Measurements from ENCODE around the gene MON1A. TPM values are rescaled to one million over a fixed set of nuclear protein-coding genes. Genes with fewer than 3 reads are reported as not detected.

Gene MON1A
- total and polyA plus RNA-seq, 3 donors from 2014 or later, result 16.4 to 23.9 (median 17.3) TPM

DNA sequence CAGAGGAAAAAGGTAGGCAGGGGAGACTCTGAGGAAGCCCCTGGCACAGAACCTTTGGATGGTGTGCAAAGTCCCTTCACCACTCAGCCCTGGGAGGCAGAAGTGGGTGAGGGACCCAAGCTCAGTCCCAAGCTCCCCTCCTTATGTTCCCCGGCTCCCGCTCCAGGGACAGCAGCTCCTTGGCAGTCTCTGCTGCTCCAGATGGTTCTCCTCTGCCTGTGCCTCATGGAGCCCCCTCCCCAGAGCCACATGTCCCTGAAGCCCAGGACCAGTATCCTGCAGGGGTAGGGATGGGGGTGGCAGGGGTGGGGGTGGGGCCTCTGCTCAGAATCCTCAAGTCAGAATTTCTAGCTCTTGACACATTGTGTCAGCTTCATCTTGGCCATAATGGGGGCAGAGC, 51.9 kb downstream of the MON1A start:
- Histone ChIP-seq H3K9me3 (no peaks in the 10 kb centered on the region), H3K4me1 (peaks cover 4% of the 10 kb centered on the region), H3K27me3 (no peaks in the 10 kb centered on the region), H3K36me3 (ENCODE audit: low read depth, missing control alignments) (no peaks in the 10 kb centered on the region), H3K27ac (no peak overlapping the region), H3K4me3 (no peak overlapping the region)
- no peak for TF ChIP-seq POLR2A (IDR thresholded peaks at IDR 0.05)
- TF ChIP-seq, protein P1, sequence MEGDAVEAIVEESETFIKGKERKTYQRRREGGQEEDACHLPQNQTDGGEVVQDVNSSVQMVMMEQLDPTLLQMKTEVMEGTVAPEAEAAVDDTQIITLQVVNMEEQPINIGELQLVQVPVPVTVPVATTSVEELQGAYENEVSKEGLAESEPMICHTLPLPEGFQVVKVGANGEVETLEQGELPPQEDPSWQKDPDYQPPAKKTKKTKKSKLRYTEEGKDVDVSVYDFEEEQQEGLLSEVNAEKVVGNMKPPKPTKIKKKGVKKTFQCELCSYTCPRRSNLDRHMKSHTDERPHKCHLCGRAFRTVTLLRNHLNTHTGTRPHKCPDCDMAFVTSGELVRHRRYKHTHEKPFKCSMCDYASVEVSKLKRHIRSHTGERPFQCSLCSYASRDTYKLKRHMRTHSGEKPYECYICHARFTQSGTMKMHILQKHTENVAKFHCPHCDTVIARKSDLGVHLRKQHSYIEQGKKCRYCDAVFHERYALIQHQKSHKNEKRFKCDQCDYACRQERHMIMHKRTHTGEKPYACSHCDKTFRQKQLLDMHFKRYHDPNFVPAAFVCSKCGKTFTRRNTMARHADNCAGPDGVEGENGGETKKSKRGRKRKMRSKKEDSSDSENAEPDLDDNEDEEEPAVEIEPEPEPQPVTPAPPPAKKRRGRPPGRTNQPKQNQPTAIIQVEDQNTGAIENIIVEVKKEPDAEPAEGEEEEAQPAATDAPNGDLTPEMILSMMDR (IDR thresholded peaks at IDR 0.05), result no peak
- WGBS, 2 donors, result 71% methylated on average over 2 of the region's 2 CpGs; no CpG with 5 or more reads in 1 of the 2 donors
- intact Hi-C loops (cut with DNase I; ENCODE audit: low total_unique reads), result no loop called here
- no peak for DNase-seq

DNA sequence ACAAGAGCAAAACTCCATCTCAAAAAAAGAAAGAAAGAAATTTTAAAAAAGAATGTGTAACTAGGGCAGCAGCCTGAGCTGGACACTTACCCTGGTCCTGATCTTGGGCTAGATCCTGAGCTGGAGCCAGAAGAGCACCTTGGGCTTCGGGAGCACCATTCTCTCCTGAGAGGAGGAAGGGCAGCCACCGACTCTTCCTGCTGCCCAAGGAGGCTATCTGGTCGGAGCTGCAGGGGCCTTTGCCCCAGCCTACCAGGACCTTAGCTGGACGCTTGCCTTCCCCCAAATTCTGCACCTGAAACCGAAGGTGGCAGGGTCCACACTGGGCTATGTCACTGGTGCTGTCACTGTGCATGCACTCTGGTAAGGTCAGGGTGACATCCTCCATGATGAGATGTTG, 53.0 kb downstream of the MON1A start:
- no peaks in the 10 kb centered on the region for H3K27me3 ChIP-seq

DNA sequence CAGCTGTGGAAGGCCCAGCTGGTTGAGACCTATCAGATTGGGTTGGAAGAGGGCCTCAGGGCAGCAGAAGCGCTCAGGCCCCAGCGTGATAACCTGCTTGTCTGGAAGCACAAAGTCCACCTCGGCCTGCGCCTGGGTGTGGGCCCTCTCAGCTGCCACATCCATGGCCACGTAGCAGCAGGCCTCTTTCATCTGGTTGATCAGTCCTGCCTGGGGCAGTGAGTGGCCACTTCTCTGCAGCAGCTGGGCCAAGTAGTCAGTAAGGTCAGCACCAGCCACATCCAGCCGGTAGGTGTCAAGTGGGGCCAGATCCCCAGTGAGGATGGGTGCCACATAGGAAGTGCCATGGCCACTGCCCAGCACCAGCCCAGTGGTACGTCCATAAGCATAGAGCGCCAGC, 56.0 kb downstream of the MON1A start:
- Histone ChIP-seq H3K27me3 (no peaks in the 10 kb centered on the region), H3K9me3 (no peaks in the 10 kb centered on the region), H3K27ac (no peak overlapping the region), H3K36me3 (ENCODE audit: low read depth, missing control alignments) (no peaks in the 10 kb centered on the region), H3K4me3 (no peak overlapping the region), H3K4me1 (peaks cover 11% of the 10 kb centered on the region)
- 87% methylated on average over 8 of the region's 8 CpGs; no CpG with 5 or more reads in 1 of the 2 donors for WGBS, 2 donors
- TF ChIP-seq POLR2A (IDR thresholded peaks at IDR 0.05), result no peak
- TF ChIP-seq, protein P1 (IDR thresholded peaks at IDR 0.05), result no peak
- no peak for DNase-seq
- intact Hi-C loops (cut with DNase I; ENCODE audit: low total_unique reads), result no loop called here

More for the DNA sequence above, 53.0 kb downstream of the MON1A start:
- WGBS, 2 donors, result 86 to 88% methylated on average over 5 of the region's 5 CpGs
- no peak overlapping the region for H3K27ac ChIP-seq
- peaks cover under 1% of the 10 kb centered on the region for H3K4me1 ChIP-seq
- TF ChIP-seq, protein P1 (IDR thresholded peaks at IDR 0.05), result no peak
- no peak for TF ChIP-seq POLR2A (IDR thresholded peaks at IDR 0.05)
- intact Hi-C loops (cut with DNase I; ENCODE audit: low total_unique reads), result no loop called here
- no peak overlapping the region for H3K4me3 ChIP-seq
- no peak for DNase-seq
- H3K9me3 ChIP-seq, result no peaks in the 10 kb centered on the region
- no peaks in the 10 kb centered on the region for H3K36me3 ChIP-seq (ENCODE audit: low read depth, missing control alignments)

DNA sequence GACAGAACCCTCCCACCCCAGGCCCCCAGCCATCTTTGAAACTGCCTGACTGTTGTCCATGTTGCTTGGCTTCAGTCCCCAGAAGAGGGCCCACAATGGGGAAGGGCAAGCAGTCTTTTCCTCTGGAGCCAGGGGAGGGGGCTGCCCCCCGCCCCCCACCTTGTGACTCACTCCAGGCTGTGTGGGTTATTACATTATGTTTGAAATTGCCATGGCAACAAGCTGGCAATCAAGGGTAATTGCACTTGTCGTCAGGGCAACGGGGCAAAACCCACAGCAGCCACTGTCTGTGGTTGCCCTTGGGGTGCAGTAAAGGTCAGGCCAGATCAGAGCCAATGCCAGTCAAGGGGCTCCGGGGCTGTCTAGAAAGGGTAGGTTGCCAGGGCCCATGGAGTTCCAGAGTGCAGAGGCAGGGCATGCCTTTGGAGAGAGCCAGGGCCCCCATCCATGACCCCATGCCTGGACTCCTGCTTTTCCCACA, 56.8 kb downstream of the MON1A start:
- no peak overlapping the region for H3K27ac ChIP-seq
- no peaks in the 10 kb centered on the region for H3K36me3 ChIP-seq (ENCODE audit: low read depth, missing control alignments)
- WGBS, 2 donors, result 72 to 100% methylated on average over 1 to 4 of the region's 4 CpGs
- H3K27me3 ChIP-seq, result no peaks in the 10 kb centered on the region
- no peak overlapping the region for H3K4me3 ChIP-seq
- no peaks in the 10 kb centered on the region for H3K9me3 ChIP-seq
- intact Hi-C loops (cut with DNase I; ENCODE audit: low total_unique reads), result no loop called here
- DNase-seq, result no peak
- H3K4me1 ChIP-seq, result peaks cover 11% of the 10 kb centered on the region
- TF ChIP-seq POLR2A (IDR thresholded peaks at IDR 0.05), result no peak
- TF ChIP-seq, protein P1 (IDR thresholded peaks at IDR 0.05), result no peak

DNA sequence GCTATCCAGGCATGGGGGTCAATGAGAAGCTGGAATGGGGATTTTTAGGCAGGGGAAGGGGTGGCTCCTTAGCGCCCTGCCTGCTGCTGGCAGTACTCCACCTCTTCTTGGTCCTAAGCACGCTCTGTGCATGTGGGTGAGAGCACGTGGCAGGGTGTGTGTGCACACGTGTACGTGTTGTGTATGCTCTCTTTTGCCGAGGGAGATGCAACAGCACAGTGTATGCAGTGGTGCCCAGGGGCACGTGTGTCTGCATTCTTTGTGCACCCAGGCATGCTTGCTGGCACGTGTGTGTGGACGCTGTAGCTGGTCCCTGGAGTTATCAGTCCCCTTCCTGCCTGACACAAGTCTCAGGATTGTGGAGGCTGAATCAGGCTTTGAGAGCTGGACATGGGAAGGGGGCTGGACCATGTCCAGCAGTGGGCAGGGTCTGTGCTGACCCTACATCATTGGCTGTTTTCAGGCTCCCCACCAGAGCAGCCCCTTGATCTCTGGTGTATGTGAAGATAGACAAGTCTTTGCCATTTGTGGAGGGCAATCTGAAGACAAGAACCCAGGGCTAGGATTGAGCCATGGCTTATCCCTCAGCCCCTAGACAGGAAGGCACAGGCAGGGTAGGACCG, 58.0 kb downstream of the MON1A start:
- 72 to 78% methylated on average over 7 to 10 of the region's 10 CpGs for WGBS, 2 donors
- no peaks in the 10 kb centered on the region for H3K36me3 ChIP-seq (ENCODE audit: low read depth, missing control alignments)
- no peak overlapping the region for H3K27ac ChIP-seq
- no peak for DNase-seq
- no peak overlapping the region for H3K4me3 ChIP-seq
- H3K4me1 ChIP-seq, result peaks cover 11% of the 10 kb centered on the region
- intact Hi-C loops (cut with DNase I; ENCODE audit: low total_unique reads), result no loop called here
- no peaks in the 10 kb centered on the region for H3K9me3 ChIP-seq
- TF ChIP-seq POLR2A (IDR thresholded peaks at IDR 0.05), result no peak
- TF ChIP-seq, protein P1 (IDR thresholded peaks at IDR 0.05), result no peak
- H3K27me3 ChIP-seq, result no peaks in the 10 kb centered on the region
